Stimulated activated CD4-positive, alpha-beta T cell treated with anti-CD3 and anti-CD28 coated beads, Interleukin-12 subunit alpha, Interleukin-12 subunit beta, amount 100 ng/mL, for 4 hours (primary cell): ENCODE data around the gene TMEM106C.

Experiments
- DNase-seq: peaks from one replicate; pipeline ENCODE4 v3.0.0-alpha.2; 2020

TMEM106C gene

DNA sequence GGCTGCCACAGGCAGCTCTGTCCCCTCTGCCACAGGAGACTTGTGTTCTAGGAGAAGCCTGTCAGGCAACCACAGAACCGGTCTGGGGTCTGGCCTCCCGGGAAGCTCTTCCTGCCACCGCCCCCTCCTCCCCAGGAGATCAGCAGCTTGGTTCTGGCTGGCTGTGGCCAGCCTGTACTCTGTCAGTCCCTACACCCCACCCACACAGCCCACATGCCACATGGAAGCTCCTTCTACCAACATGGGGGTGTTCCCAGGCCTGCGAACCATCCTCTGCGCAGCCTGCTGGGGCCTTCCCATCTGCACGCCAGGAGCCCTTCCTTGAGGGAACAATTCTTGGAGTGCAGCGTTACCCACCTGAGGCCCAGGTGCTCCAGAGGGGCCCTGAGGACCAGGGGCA lies 16.8 kb downstream of the TMEM106C start:
- DNase-seq, result no peak

- no peak for DNase-seq
Observed at GRCh38 chr12:47980779-47981495, 17.5 kb downstream of the TMEM106C start.

- no peak for DNase-seq
Observed at GRCh38 chr12:47981496-47982260, 18.3 kb downstream of the TMEM106C start.

DNA sequence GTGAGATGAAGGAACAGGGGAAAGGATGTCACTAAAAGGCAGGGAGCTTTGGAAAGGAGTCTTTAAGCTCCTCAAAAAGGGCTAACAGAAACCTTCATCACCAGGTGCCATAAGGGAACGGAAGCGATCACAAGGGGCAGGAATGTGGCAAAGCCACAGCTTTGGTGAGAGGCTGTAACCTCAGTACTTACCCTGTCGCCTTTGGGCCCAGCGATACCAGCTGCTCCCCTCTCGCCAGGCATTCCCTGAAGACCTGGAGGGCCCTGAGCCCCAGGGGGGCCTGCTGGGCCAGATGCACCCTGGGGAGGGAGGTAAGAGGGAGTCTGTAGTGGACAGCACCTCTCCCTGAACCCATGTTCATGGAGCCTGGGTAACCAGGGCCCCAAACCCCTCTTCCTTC lies 18.9 kb downstream of the TMEM106C start:
- DNase-seq, result no peak

DNA sequence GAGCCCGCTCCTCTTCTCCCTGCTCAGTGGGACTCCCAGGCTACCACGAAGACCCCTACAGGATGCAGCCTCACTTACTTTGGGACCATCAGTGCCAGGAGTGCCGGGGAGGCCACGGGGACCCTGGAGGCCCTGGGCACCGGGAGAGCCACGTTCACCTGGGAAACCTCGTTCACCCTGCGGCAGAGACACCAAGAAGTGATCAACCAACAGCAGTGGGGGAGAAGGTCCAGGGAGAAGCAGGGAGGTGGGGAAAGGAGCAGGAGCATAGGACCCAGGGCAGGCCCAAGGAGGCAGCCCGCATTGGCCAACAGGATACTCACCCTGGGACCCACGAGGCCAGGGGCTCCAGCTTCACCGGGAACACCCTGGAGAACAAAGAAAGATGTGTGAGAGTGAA lies 19.4 kb downstream of the TMEM106C start:
- no peak for DNase-seq

- DNase-seq, result no peak
Observed at GRCh38 chr12:47983541-47984115, 20.2 kb downstream of the TMEM106C start.

DNA sequence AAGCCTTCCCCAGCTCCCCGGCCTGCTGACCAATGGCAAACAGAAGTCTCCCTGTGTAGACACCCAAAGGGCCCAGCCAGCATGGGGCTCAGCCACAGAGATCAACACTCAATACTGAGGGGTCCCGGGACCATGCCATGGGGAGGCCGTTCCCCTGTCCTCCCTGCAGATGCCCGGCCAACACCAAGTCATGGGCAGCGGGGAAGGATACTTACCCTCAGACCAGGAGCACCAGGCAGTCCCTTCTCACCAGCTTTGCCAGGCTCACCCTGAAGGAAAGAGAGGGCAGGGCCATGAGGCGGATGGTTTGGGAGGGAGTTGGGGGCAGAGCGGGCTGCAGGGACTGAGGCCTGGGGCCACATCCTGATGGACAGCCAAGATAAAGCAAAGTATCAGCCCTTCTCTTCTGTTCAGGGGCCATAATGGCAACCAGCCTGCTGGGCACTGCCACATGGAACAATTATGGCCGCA lies 21.0 kb downstream of the TMEM106C start:
- no peak for DNase-seq

GRCh38 chr12:47985596-47986290 lies 22.3 kb downstream of the TMEM106C start:
- DNase-seq, result no peak

DNA sequence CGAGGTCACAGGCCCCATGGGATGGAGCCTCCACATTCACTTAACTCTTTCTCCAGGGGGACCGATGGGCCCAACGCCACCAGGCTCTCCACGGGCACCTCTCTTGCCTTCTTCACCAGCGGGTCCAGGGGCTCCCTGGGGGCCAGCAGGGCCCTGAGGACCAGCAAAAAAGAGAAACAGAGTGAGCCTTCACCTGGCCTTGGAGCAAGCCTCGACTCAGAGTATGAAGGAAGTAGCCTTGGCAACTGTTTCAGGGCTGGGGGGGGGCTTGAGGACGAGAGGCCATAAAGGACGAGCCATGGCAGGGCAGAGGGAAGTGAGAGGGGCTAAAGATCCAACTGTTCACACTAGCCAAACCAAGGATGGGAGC lies 22.9 kb downstream of the TMEM106C start:
- DNase-seq, result no peak

DNA sequence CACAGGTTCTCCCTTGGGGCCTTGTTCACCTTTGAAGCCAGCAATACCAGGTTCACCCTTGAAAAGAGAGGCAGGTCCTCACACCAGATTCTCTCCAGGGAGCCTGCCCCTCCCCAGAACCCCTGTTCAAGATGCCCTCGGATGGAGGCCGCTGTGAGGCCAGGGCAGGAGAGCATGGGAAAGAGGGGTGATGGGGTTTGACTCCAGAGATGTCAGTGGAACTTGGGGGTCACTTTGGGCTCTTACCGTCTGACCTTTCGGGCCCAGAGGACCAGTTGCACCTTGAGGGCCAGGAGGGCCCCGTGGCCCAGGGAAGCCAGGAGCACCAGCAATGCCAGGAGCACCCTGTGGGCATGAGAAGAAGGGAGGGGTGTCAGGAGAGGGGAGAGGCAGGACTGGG lies 23.4 kb downstream of the TMEM106C start:
- DNase-seq, result no peak

- DNase-seq, result no peak
Observed at GRCh38 chr12:47987411-47988072, 24.1 kb downstream of the TMEM106C start.

- no peak for DNase-seq
Observed at GRCh38 chr12:47988073-47989022, 25.0 kb downstream of the TMEM106C start.

DNA sequence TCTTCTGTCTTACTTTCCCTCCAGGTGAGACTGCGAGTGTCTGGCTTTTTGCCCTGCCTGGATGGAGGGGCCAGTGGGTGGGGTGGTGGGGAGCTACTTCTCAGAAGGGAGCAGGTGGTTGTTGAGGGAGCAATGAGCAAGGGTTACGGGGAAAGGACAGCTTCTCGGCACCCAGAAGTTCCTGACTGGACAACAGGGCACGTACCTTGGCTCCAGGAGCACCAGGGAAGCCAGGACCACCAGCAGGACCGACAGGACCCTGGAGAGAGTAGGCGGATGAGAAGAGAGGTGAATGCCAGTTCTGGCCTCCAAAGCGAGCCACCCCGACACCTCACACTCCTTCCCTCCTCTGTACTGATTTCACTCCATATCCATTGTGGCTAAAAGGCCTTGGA lies 25.6 kb downstream of the TMEM106C start:
- no peak for DNase-seq

DNA sequence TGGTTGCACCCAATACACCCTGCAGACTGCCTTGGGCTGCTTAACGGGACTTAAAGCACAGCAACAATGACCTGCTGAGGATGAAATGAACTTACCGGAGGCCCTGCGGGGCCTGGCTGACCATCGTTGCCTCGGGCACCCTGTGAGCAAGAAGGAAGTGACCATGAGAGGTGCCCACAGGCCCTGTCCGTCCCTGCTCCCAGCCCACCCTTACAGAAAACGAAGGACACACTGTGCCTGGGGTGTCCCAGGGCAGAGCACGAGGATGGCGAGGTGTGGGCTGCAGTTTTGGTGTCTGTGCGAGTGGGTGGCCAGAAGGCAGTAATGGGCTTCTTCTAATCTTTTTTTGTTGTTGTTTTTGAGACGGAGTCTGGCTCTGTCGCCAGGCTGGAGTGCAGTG lies 26.3 kb downstream of the TMEM106C start:
- DNase-seq, result no peak

- DNase-seq, result no peak
Observed at GRCh38 chr12:47990351-47991105, 27.1 kb downstream of the TMEM106C start.

DNA sequence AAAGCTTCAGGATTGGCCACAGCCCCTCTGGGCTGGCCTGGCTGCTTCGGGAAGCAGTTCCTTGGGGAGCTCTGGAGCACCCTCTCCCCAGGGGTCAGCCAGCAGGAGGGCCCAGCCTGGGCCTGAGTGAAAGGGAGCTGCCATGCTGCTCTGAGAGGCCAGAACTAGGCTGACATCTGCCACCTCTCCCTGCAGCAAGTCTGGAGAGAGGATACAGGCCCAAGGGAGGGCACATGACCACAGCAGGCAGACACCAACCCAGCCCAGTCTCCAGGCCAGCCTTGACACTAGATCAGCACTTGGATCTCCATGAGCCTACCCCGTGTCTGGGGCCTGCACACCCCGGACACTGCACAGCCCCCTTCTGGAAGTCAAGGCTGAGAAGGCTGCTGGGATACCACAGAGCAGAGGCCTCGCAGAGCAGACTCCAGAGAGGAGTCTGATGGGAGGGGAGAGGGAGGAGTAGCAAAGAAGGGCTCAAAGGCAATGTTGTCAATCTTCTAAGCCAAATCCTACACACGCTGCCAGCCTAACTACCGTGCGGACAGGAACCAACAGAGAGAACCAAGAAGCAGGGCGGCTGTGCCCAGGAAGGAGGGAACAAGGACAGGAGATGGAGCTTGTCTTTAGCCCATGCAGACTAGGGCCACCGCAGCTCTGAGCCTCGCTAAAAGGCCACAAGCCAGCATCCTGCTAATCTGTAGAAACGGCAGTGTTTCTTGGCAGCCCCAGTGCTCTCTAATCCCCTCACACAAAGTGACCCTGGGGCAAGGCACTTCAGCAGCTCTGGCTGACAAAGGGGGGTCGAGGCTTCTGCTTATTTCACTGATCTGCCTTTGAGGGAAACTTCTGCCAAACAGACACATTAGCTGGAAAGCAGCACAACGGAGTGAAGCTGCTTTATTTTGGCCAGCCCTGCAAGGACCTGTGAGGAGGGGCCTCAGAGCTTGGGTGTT lies 28.0 kb downstream of the TMEM106C start:
- no peak for DNase-seq

GRCh38 chr12:47992776-47993175 lies 29.4 kb downstream of the TMEM106C start:
- no peak for DNase-seq

DNA sequence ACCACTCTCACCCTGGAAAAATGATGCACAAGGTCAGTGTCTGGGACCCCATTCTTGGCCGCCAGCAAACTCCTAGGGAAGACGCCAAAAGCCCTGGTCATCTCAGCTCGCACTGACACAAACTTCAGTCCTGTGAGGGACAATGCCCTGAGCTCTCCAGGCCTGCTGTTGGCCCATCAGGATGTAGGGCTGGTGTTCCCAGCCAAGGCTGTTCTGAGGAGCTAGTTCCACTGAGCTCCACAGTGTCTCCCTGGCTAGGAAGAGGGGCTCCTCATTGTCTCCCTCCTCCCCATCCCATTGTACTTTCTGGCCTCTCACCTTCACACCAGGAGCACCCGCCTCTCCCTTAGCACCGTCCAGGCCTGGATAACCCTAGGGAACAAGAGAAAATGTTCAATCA lies 30.1 kb downstream of the TMEM106C start:
- DNase-seq, result no peak

- DNase-seq, result no peak
Observed at GRCh38 chr12:47995981-47996401, 32.6 kb downstream of the TMEM106C start.

- no peak for DNase-seq
Observed at GRCh38 chr12:47997321-47997720, 33.9 kb downstream of the TMEM106C start.
